SK-N-SH treated with all-trans-retinoic acid at 6 μM for 48 hours (cell line): Measurements from ENCODE around the gene NPAS1.

ENCODE experiments used
- PPARA ChIP-seq: fragments of 250-450 bp; sonication (Bioruptor Pico); IDR thresholded peaks from 2 replicates; pipeline ENCODE4 v1.5.0; 2020; ENCODE audit warnings: mild to moderate bottlenecking, borderline replicate concordance
- TCF4 ChIP-seq: fragments of 250-450 bp; sonication (Bioruptor Pico); IDR thresholded peaks from 2 replicates; pipeline ENCODE4 v1.8.0; 2021; ENCODE audit warnings: mild to moderate bottlenecking, moderate library complexity, borderline replicate concordance
- ZFP30 ChIP-seq: fragments of 450-650 bp; formaldehyde crosslinking; IDR thresholded peaks from 2 replicates; pipeline ENCODE4 v1.5.0; 2022; ENCODE audit warnings: mild to moderate bottlenecking, moderate library complexity

DNA sequence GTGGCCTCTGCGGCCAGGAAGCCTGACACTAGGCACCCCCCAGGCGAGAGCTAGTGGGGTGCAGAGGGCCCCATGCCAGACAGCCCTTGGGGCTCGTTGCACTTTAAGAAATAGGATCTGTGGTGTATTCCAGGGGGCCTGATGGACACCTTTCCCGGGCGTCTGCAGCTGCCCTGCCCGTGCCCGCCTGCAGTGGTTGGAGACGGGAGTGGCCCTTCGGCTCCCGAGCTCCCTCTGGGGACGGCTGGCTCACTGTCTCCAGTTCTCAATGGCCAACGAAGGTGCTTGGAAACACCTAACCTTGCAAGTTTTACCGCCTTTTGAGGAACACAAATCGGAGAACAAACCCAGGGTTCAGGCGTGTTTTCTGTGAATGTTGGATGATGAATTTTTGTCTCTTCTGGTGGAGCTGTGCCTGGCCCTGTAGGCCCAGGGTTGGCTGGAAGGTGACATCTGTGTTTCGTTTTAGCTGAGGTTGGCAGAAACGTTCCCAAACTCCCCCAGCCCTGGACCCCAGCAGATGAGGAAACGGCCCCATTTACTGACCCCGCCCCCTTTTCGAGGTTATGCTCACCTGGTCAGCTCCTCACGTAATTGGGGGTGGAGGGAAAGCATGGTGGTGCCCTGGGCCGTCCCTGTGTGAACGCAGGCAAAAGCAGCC, 17.4 kb upstream of the NPAS1 start:
- no peak for TF ChIP-seq TCF4
- TF ChIP-seq PPARA (CRISPR knock-in tag): no peak
- TF ChIP-seq ZFP30 (CRISPR knock-in tag): no peak
